CD8-positive, alpha-beta memory T cell (primary cell): ENCODE data around the gene IL6. TPM values are rescaled to one million over a fixed set of nuclear protein-coding genes. Genes with fewer than 3 reads are reported as not detected.
"Not testable (repeated sequence)": the region's sequence is repeated elsewhere in the genome, so short reads cannot be mapped to it uniquely, and the experiment has no call there.

ENCODE experiments used
- CTCF ChIA-PET: fragments of 350-600 bp; sonication (Branson Sonifier 250); formaldehyde crosslinking; loops from one replicate; lab custom pipeline; 2021; ENCODE audit warnings: antibody characterized with exemption; lab: Charles Lee
- POLR2A ChIA-PET: fragments of 350-600 bp; sonication (Branson Sonifier 250); formaldehyde crosslinking; loops from one replicate; lab custom pipeline; 2021; ENCODE audit warnings: antibody characterized with exemption; lab: Charles Lee
- DNase-seq, 5 donors: peaks; one replicate each; pipeline versions ENCODE4 v3.0.0 to v3.0.0-alpha.2; 2020 to 2022; ENCODE audit warnings: mixed read lengths in 1 of 5
- H3K27ac ChIP-seq: one replicate; pipeline ENCODE4 v1.7.0; 2013; ENCODE audit warnings: low read depth, mild to moderate bottlenecking, low read length, moderate library complexity
- H3K27me3 ChIP-seq: 2 replicates; pipeline ENCODE4 v1.7.0; 2013; ENCODE audit warnings: low read length, mild to moderate bottlenecking; ENCODE audit not compliant: insufficient read depth, poor library complexity, severe bottlenecking
- H3K36me3 ChIP-seq: 2 replicates; pipeline ENCODE4 v1.7.0; 2013; ENCODE audit warnings: mild to moderate bottlenecking, low read length, moderate library complexity; ENCODE audit not compliant: insufficient read depth
- H3K4me1 ChIP-seq: 2 replicates; pipeline ENCODE4 v1.7.0; 2013; ENCODE audit warnings: mild to moderate bottlenecking, low read length, moderate library complexity; ENCODE audit not compliant: insufficient read depth
- H3K4me3 ChIP-seq: 2 replicates; pipeline ENCODE4 v1.7.0; 2013; ENCODE audit warnings: mild to moderate bottlenecking, low read length
- H3K9me3 ChIP-seq: 2 replicates; pipeline ENCODE4 v1.7.0; 2013; ENCODE audit warnings: mild to moderate bottlenecking, low read length
- H3K27ac Mint-ChIP-seq, 8 donors: one replicate each; pipeline ENCODE4 v1.8.0; 2020 to 2021; ENCODE audit warnings: mixed read lengths in 8 of 8, mild to moderate bottlenecking in 6 of 8, inconsistent platforms in 3 of 8, moderate library complexity in 3 of 8
- H3K27me3 Mint-ChIP-seq, 2 donors: one replicate each; pipeline ENCODE4 v1.8.0; 2020 to 2021; ENCODE audit warnings: mixed read lengths in 2 of 2, mild to moderate bottlenecking in 1 of 2, moderate library complexity in 1 of 2
- H3K36me3 Mint-ChIP-seq, 3 donors: one replicate each; pipeline ENCODE4 v1.8.0; 2020 to 2021; ENCODE audit warnings: mixed read lengths in 3 of 3, inconsistent platforms in 1 of 3, mild to moderate bottlenecking in 1 of 3
- H3K4me1 Mint-ChIP-seq, 3 donors: one replicate each; pipeline ENCODE4 v1.8.0; 2020 to 2021; ENCODE audit warnings: mixed read lengths in 3 of 3, inconsistent platforms in 1 of 3, mild to moderate bottlenecking in 1 of 3
- H3K4me3 Mint-ChIP-seq, 7 donors: one replicate each; pipeline ENCODE4 v1.8.0; 2020 to 2021; ENCODE audit warnings: mixed read lengths in 7 of 7, mild to moderate bottlenecking in 6 of 7, moderate library complexity in 4 of 7, inconsistent platforms in 2 of 7
- H3K9me3 Mint-ChIP-seq, 5 donors: one replicate each; pipeline ENCODE4 v1.8.0; 2020 to 2022; ENCODE audit warnings: mixed read lengths in 5 of 5, mild to moderate bottlenecking in 3 of 5, moderate library complexity in 2 of 5, inconsistent platforms in 1 of 5
- polyA plus RNA-seq: library from polyadenylated mRNA; unstranded; fragments of 300-500 nt; fragmentation: Illumina TruSeq; gene quantifications from one replicate; pipeline ENCODE4 v1.2.3, GENCODE V29; 2021
- total RNA-seq, 2 experiments: library from RNA; stranded (reverse); gene quantifications; one replicate each; pipeline ENCODE4 v1.2.3, GENCODE V29; 2021

IL6 gene
- total and polyA plus RNA-seq, 3 experiments from 2014 or later: 0.72 to 1.7 TPM; not detected in 1

DNA sequence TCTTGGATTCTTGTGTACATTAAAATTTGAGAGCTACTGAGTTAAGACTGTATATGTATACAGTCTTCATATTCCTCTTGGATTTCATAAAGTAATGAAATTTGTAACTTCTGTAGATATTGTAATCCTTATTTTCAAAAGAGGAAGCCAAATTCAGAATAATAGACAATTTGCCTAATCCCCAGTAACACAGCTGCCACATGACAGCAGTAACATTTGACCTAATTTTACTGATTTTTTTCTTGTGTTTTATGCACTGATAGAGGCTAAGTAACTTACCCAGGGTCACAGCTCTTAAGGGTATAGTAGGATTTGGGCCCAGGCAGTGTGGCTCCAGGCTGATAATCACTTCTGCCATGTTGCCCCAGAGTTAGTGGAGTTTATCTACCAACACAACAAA, 40.4 kb upstream of the IL6 start:
- Histone ChIP-seq H3K4me3 (no peak overlapping the region), H3K36me3 (no peaks in the 10 kb centered on the region), H3K27ac (no peak overlapping the region), H3K4me1 (peaks cover 1% of the 10 kb centered on the region), H3K27me3 (no peaks in the 10 kb centered on the region), H3K9me3 (no peaks in the 10 kb centered on the region)
- ChIA-PET POLR2A (no interaction called here), CTCF (no interaction called here)
- H3K9me3 Mint-ChIP-seq: peaks cover 0 to 2% (median 0%) of the 10 kb centered on the region in 5 donors
- no peak overlapping the region for H3K4me3 Mint-ChIP-seq
- no peaks in the 10 kb centered on the region for H3K36me3 Mint-ChIP-seq
- H3K27ac Mint-ChIP-seq: no peak overlapping the region
- DNase-seq: no peak
- H3K4me1 Mint-ChIP-seq: no peaks in the 10 kb centered on the region
- H3K27me3 Mint-ChIP-seq: peaks cover 6 to 22% of the 10 kb centered on the region in 2 donors

DNA sequence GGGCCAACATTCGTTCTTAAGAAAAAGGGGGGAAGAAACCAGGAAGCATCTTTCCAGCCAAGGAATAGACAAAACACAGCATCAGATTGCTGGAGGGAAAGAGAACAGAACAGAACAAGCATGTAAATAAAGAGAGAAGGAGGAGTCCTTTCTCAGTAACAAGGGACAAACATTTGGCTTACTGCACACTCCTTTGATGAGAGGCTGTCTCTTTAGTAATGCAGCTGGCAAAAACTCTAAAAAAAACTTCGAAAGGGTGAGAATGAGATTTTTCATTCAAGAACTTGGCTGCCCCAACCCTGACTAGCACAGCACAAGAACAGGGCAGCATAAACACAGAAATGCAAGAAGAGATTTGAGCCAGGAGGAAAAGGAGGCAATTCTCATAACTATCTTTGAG, 38.9 kb upstream of the IL6 start:
- Mint-ChIP-seq H3K36me3 (no peaks in the 10 kb centered on the region), H3K27ac (peak overlapping the region in 1 of 8 donors; percentile 48), H3K4me3 (no peak overlapping the region), H3K9me3 (peaks cover 0 to 2% (median 0%) of the 10 kb centered on the region in 5 donors), H3K4me1 (no peaks in the 10 kb centered on the region), H3K27me3 (peaks cover 4 to 16% of the 10 kb centered on the region in 2 donors)
- Histone ChIP-seq H3K27ac (no peak overlapping the region), H3K4me1 (no peaks in the 10 kb centered on the region), H3K27me3 (no peaks in the 10 kb centered on the region), H3K4me3 (no peak overlapping the region), H3K36me3 (no peaks in the 10 kb centered on the region), H3K9me3 (no peaks in the 10 kb centered on the region)
- CTCF ChIA-PET: no interaction called here
- DNase-seq: no peak
- POLR2A ChIA-PET: no interaction called here

DNA sequence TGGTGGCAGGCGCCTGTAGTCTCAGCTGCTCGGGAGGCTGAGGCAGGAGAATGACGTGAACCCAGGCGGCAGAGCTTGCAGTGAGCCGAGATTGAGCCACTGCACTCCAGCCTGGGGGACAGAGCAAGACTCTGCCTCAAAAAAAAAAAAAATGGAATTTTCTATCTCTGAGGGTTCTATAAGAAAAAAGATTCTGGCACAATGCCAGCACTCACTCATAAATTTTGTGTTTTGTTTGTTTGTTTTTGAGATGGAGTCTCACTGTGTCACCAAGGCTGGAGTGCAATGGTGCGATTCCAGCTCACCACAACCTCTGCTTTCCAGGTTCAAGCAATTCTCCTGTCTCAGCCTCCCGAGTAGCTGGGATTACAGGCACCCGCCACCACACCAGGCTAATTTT, 38.1 kb upstream of the IL6 start:
- H3K36me3 ChIP-seq, H3K4me1 ChIP-seq, H3K27ac ChIP-seq, CTCF ChIA-PET, H3K9me3 ChIP-seq, H3K27ac Mint-ChIP-seq, H3K4me3 ChIP-seq, DNase-seq, H3K4me1 Mint-ChIP-seq, H3K27me3 ChIP-seq, H3K4me3 Mint-ChIP-seq, H3K9me3 Mint-ChIP-seq, POLR2A ChIA-PET, H3K36me3 Mint-ChIP-seq, H3K27me3 Mint-ChIP-seq: not testable (repeated sequence)

DNA sequence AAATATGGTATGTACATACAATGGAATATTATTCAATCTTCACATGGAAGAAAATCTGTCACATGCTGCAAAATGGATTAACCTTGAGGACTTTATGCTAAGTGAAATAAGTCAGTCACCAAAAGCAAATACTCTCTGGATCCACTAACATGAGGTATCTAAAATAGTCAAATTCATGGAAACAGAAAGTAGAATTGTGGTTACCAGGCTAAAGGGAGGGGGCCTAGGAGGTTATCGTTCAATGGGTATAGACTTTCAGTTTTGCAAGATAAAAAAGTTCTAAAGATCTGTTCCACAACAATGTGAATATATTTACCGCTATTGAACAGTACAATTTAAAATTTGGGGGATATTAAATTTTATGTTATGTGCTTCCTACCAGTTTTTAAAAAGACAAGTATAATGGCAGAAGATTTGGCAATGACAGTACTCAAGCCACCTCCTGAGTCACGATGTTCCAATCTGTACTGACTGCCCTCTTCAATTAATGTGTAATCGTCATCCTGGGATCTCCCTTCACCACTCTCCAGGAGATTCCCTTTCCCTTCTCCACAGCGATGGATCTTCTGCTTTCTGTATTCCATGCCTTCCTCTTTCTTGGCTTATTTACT, 32.3 kb upstream of the IL6 start:
- Mint-ChIP-seq H3K4me3 (no peak overlapping the region), H3K27ac (peak overlapping the region in 1 of 8 donors; percentile 47), H3K27me3 (peaks cover 0 to 9% of the 10 kb centered on the region in 2 donors), H3K36me3 (no peaks in the 10 kb centered on the region), H3K4me1 (peaks cover 9 to 31% (median 28%) of the 10 kb centered on the region in 3 donors), H3K9me3 (peaks cover 0 to 2% (median 0%) of the 10 kb centered on the region in 5 donors)
- H3K9me3 ChIP-seq: no peaks in the 10 kb centered on the region
- CTCF ChIA-PET: no interaction called here
- H3K4me3 ChIP-seq: no peak overlapping the region
- no peaks in the 10 kb centered on the region for H3K27me3 ChIP-seq
- DNase-seq: no peak
- H3K27ac ChIP-seq: peak overlapping the region; percentile 3
- no peaks in the 10 kb centered on the region for H3K36me3 ChIP-seq
- H3K4me1 ChIP-seq: peaks cover 43% of the 10 kb centered on the region
- POLR2A ChIA-PET: no interaction called here

DNA sequence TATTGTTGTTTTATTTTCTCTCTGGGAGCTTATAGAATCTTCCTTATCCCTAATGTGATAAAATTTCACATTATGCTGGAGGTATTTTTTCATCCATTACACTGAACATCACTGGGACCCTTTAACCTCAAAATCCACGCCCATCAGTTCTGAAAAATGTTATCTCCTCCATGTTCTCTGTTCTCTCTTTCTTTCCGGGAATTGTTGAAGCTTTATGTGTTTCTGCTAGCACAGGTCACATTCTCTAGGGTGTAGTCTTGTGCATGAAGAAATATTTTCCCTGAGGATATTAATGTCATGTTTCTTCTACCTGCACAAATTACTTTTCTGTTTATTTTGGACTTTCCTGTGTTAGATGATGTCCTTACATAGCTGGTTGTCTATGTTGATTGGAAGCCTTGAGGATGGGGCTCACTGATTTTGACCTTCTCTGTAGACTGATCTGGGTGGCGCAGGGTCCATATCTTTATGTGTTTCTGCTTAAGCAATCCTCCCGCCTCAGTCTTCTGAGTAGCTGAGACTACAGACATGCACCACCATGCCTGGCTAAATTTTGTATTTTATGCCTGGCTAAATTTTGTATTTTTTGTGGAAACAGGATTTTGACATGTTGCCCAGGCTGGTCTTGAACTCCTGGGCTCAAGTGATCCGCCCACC, 31.4 kb upstream of the IL6 start:
- Mint-ChIP-seq H3K4me1 (peaks cover 9 to 31% (median 28%) of the 10 kb centered on the region in 3 donors), H3K36me3 (no peaks in the 10 kb centered on the region), H3K27ac (no peak overlapping the region), H3K9me3 (peaks cover 0 to 2% (median 0%) of the 10 kb centered on the region in 5 donors), H3K27me3 (peaks cover 0 to 3% of the 10 kb centered on the region in 2 donors), H3K4me3 (no peak overlapping the region)
- Histone ChIP-seq H3K4me3 (no peak overlapping the region), H3K27me3 (no peaks in the 10 kb centered on the region), H3K36me3 (no peaks in the 10 kb centered on the region), H3K27ac (peak overlapping the region; percentile 3), H3K9me3 (no peaks in the 10 kb centered on the region), H3K4me1 (peaks cover 43% of the 10 kb centered on the region)
- DNase-seq: no peak
- CTCF ChIA-PET: no interaction called here
- POLR2A ChIA-PET: no interaction called here

DNA sequence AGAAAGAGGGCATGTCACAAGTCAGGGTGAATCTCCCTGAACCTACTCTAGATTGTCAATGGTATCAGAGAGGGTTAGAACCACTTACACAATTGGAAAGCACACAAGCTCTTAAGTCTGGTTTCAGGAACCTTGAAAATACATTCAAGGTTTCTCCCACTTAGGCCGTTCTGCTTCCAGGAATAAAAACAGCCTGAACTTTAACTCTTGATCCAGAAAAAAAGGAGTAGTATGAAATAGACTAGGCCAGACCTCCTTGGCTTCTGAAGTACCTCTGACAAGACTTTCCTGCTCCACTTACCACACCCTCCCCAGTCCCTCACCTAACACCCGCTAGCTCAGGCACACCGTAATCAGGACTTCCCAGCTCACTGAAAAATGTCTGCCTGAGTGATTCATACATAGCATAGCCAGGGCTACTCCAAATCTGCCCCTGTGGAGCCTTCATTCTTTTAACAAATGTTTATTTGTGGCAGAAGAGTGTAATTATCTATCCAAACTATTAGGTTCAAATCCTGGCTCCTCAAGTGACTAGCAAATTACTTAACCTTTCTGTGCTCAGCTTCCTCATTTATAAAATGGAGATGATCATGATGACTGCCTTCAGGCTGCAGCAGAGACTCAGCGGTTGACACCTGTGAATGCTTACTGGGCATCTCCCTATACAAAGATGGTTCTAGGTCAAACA, 30.3 kb upstream of the IL6 start:
- no peak for DNase-seq
- no peaks in the 10 kb centered on the region for H3K27me3 ChIP-seq
- Mint-ChIP-seq H3K4me3 (no peak overlapping the region), H3K27ac (no peak overlapping the region), H3K9me3 (peaks cover 0 to 2% (median 0%) of the 10 kb centered on the region in 5 donors), H3K36me3 (no peaks in the 10 kb centered on the region), H3K4me1 (peaks cover 9 to 31% (median 28%) of the 10 kb centered on the region in 3 donors), H3K27me3 (no peaks in the 10 kb centered on the region)
- ChIA-PET CTCF (interaction anchor here (1.6 kb wide), 1 partner anchor 21 kb away, joined by 4 read pairs; no protein-coding TSS in a partner anchor), POLR2A (no interaction called here)
- no peak overlapping the region for H3K4me3 ChIP-seq
- peak overlapping the region; percentile 54 for H3K27ac ChIP-seq
- H3K4me1 ChIP-seq: peaks cover 43% of the 10 kb centered on the region
- no peaks in the 10 kb centered on the region for H3K9me3 ChIP-seq
- no peaks in the 10 kb centered on the region for H3K36me3 ChIP-seq

DNA sequence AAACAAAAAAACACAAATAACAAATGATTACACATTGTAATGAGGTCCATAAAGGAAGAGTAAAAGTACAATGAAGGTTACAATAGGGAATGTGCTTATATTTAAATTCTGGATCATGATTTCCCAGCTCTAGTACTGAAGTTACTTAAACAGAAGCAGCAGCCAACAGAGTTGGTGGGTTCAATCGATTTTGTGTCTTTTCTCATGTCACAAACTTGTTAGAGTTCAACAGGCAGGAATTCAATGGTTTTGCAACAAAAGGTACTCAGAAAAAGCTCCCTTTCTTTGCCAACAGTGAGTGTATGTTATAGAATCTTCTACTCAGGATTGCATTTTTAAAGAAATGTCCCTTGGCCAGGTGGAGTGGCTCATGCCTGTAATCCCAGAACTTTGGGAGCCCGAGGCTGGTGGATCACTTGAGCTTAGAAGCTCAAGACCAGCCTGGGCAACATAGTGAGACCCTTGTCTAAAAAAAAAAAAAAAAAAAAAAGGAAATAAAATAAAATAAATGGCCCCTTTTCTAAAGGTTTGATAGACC, 29.6 kb upstream of the IL6 start:
- peaks cover 0 to 2% (median 0%) of the 10 kb centered on the region in 5 donors for H3K9me3 Mint-ChIP-seq
- Histone ChIP-seq H3K4me1 (peaks cover 43% of the 10 kb centered on the region), H3K27ac (no peak overlapping the region), H3K36me3 (no peaks in the 10 kb centered on the region), H3K27me3 (no peaks in the 10 kb centered on the region), H3K4me3 (no peak overlapping the region), H3K9me3 (no peaks in the 10 kb centered on the region)
- H3K36me3 Mint-ChIP-seq: no peaks in the 10 kb centered on the region
- DNase-seq: no peak
- H3K4me1 Mint-ChIP-seq: peaks cover 9 to 31% (median 28%) of the 10 kb centered on the region in 3 donors
- H3K27me3 Mint-ChIP-seq: no peaks in the 10 kb centered on the region
- H3K27ac Mint-ChIP-seq: no peak overlapping the region
- POLR2A ChIA-PET: no interaction called here
- CTCF ChIA-PET: interaction anchor here (1.6 kb wide), 1 partner anchor 22 kb away, joined by 4 read pairs; no protein-coding TSS in a partner anchor
- no peak overlapping the region for H3K4me3 Mint-ChIP-seq
